ENCODE measurements around the gene C12orf42. TPM values are rescaled to one million over a fixed set of nuclear protein-coding genes. Genes with fewer than 3 reads are reported as not detected.

C12orf42 gene
- total and polyA plus RNA-seq, 4 donors, result not detected

GRCh38 chr12:103520686-103521215 lies 25.0 kb upstream of the C12orf42 start:
- ATAC-seq (ENCODE audit: low FRiP score) (no peak), DNase-seq (no peak)
- Histone ChIP-seq H3K27ac (ENCODE audit: low read depth in 1 of 2, low read length in 2 of 2) (no peak overlapping the region), H3K9me3 (ENCODE audit: control insufficient read depth, low read length) (no peaks in the 10 kb centered on the region), H3K4me3 (ENCODE audit: low read length in 2 of 2) (no peak overlapping the region), H3K36me3 (ENCODE audit: control insufficient read depth in 1 of 2, insufficient read depth in 2 of 2, low read length in 1 of 2) (no peaks in the 10 kb centered on the region), H3K27me3 (ENCODE audit: control insufficient read depth in 1 of 2, insufficient read depth in 2 of 2, low read length in 1 of 2) (no peaks in the 10 kb centered on the region), H3K4me1 (ENCODE audit: control insufficient read depth in 1 of 2, insufficient read depth in 2 of 2, low read length in 2 of 2) (no peaks in the 10 kb centered on the region)
- 78 to 81% methylated on average over 2 of the region's 2 CpGs for WGBS, 2 donors
- intact Hi-C loops (cut with DNase I), result no loop called here

DNA sequence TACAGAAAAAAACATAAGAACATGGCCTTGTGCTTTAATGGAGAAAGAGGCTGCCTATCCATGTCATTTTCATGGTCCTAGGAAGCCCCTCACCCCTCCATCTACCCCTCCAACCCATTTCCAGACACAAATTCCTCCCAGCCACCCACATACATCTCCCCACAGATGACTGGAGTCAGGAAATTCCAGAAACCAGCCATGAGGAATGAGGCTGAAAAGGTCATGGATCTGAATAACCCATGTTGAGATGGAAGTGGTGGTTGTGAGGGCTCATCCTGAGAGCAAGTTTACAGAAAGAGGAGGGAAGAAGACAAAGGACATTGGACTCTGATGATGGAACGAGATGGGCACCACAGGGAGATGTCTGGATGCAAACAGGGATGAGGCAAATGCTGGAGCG lies 23.9 kb upstream of the C12orf42 start:
- no peak overlapping the region for H3K27ac ChIP-seq (ENCODE audit: low read depth in 1 of 2, low read length in 2 of 2)
- H3K27me3 ChIP-seq (ENCODE audit: control insufficient read depth in 1 of 2, insufficient read depth in 2 of 2, low read length in 1 of 2), result no peaks in the 10 kb centered on the region
- intact Hi-C loops (cut with DNase I), result no loop called here
- H3K4me1 ChIP-seq (ENCODE audit: control insufficient read depth in 1 of 2, insufficient read depth in 2 of 2, low read length in 2 of 2), result no peaks in the 10 kb centered on the region
- DNase-seq, result no peak
- WGBS, 2 donors, result 57 to 72% methylated on average over 2 of the region's 2 CpGs
- H3K9me3 ChIP-seq (ENCODE audit: control insufficient read depth, low read length), result no peaks in the 10 kb centered on the region
- no peak for ATAC-seq (ENCODE audit: low FRiP score)
- H3K36me3 ChIP-seq (ENCODE audit: control insufficient read depth in 1 of 2, insufficient read depth in 2 of 2, low read length in 1 of 2), result no peaks in the 10 kb centered on the region
- no peak overlapping the region for H3K4me3 ChIP-seq (ENCODE audit: low read length in 2 of 2)

- WGBS, 2 donors, result 68 to 79% methylated on average over 2 of the region's 2 CpGs
- Histone ChIP-seq H3K4me3 (ENCODE audit: low read length in 2 of 2) (no peak overlapping the region), H3K9me3 (ENCODE audit: control insufficient read depth, low read length) (no peaks in the 10 kb centered on the region), H3K27ac (ENCODE audit: low read depth in 1 of 2, low read length in 2 of 2) (no peak overlapping the region), H3K36me3 (ENCODE audit: control insufficient read depth in 1 of 2, insufficient read depth in 2 of 2, low read length in 1 of 2) (no peaks in the 10 kb centered on the region), H3K4me1 (ENCODE audit: control insufficient read depth in 1 of 2, insufficient read depth in 2 of 2, low read length in 2 of 2) (no peaks in the 10 kb centered on the region), H3K27me3 (ENCODE audit: control insufficient read depth in 1 of 2, insufficient read depth in 2 of 2, low read length in 1 of 2) (no peaks in the 10 kb centered on the region)
- ATAC-seq (ENCODE audit: low FRiP score), result no peak
- intact Hi-C loops (cut with DNase I), result no loop called here
- DNase-seq, result no peak
Observed at GRCh38 chr12:103518899-103519298, 23.1 kb upstream of the C12orf42 start.

DNA sequence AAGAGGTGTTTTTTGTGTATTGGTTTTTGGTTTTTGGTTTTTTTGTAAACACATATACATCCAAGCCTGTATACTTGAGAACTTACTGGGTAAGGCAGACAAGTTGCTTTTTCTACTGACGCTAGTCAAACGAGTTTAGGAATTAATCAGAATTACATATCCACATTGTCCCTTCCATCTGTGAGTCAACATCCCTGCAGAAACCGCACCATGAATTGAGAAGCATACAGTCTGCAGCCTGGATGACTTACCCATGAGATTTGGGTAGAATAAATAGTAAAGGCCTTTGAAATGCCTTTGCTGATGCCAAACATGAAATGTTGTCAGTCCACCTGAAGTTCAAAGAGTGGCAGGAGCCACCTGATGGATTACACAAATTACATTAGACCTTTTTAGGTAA lies 21.4 kb upstream of the C12orf42 start:
- ATAC-seq (ENCODE audit: low FRiP score) (no peak), DNase-seq (no peak)
- no peak overlapping the region for H3K4me3 ChIP-seq (ENCODE audit: low read length in 2 of 2)
- H3K9me3 ChIP-seq (ENCODE audit: control insufficient read depth, low read length), result no peaks in the 10 kb centered on the region
- H3K4me1 ChIP-seq (ENCODE audit: control insufficient read depth in 1 of 2, insufficient read depth in 2 of 2, low read length in 2 of 2), result no peaks in the 10 kb centered on the region
- H3K27me3 ChIP-seq (ENCODE audit: control insufficient read depth in 1 of 2, insufficient read depth in 2 of 2, low read length in 1 of 2), result no peaks in the 10 kb centered on the region
- WGBS, 2 donors, result 83 to 85% methylated on average over 3 of the region's 3 CpGs
- H3K27ac ChIP-seq (ENCODE audit: low read depth in 1 of 2, low read length in 2 of 2), result no peak overlapping the region
- H3K36me3 ChIP-seq (ENCODE audit: control insufficient read depth in 1 of 2, insufficient read depth in 2 of 2, low read length in 1 of 2), result no peaks in the 10 kb centered on the region
- intact Hi-C loops (cut with DNase I), result no loop called here

GRCh38 chr12:103515341-103515740 lies 19.6 kb upstream of the C12orf42 start:
- no peaks in the 10 kb centered on the region for H3K36me3 ChIP-seq (ENCODE audit: control insufficient read depth in 1 of 2, insufficient read depth in 2 of 2, low read length in 1 of 2)
- no peak overlapping the region for H3K4me3 ChIP-seq (ENCODE audit: low read length in 2 of 2)
- no peak overlapping the region for H3K27ac ChIP-seq (ENCODE audit: low read depth in 1 of 2, low read length in 2 of 2)
- no peaks in the 10 kb centered on the region for H3K9me3 ChIP-seq (ENCODE audit: control insufficient read depth, low read length)
- DNase-seq (no peak), ATAC-seq (ENCODE audit: low FRiP score) (no peak)
- H3K4me1 ChIP-seq (ENCODE audit: control insufficient read depth in 1 of 2, insufficient read depth in 2 of 2, low read length in 2 of 2), result no peaks in the 10 kb centered on the region
- intact Hi-C loops (cut with DNase I), result no loop called here
- H3K27me3 ChIP-seq (ENCODE audit: control insufficient read depth in 1 of 2, insufficient read depth in 2 of 2, low read length in 1 of 2), result no peaks in the 10 kb centered on the region

- no peak for ATAC-seq (ENCODE audit: low FRiP score)
- 75 to 78% methylated on average over 3 of the region's 3 CpGs for WGBS, 2 donors
- intact Hi-C loops (cut with DNase I), result no loop called here
Observed at GRCh38 chr12:103513875-103514274, 18.1 kb upstream of the C12orf42 start.

DNA sequence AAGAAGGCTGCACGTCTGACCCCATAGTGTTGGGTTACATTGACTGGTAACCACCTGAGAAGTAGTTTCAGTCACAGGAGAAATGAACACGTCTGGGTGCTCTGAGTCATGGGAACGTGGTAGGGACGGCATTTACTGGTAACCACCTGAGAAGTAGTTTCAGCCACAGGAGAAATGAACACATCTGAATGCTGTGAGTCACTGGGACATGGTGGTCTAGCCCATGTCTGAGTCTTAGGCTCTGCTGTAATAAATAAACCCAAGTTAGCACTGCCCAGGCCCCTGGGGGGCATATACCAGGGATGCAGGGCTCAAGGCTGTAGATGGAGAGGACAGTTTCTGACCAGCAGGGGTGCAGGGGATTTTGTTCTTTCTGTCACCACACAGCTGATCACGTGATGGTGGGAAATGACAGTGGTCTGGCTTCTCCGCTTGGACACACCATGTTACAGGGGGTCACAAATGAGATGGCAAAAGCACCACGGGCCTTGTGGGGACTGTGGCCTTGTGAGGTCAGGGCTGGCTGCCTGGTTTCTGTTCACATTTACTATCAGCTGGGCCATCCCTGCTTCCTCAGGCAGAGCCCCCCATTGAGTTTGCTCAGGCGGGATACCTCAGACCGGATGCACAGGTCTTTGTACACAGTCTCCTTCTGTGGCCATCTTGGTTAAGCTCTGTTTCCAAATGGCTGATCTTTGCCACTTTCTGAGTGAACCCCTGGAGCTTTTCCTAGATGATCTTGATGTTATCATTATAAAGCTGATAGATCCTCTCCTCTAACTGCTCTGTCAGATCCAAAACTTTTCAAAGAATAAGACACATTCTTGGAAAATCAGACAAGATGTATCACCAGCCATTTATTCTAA lies 9.8 kb upstream of the C12orf42 start:
- H3K27ac ChIP-seq (ENCODE audit: low read depth in 1 of 2, low read length in 2 of 2), result no peak overlapping the region
- intact Hi-C loops (cut with DNase I), result no loop called here
- H3K27me3 ChIP-seq (ENCODE audit: control insufficient read depth in 1 of 2, insufficient read depth in 2 of 2, low read length in 1 of 2), result no peaks in the 10 kb centered on the region
- no peak for DNase-seq
- no peak overlapping the region for H3K4me3 ChIP-seq (ENCODE audit: low read length in 2 of 2)
- no peaks in the 10 kb centered on the region for H3K4me1 ChIP-seq (ENCODE audit: control insufficient read depth in 1 of 2, insufficient read depth in 2 of 2, low read length in 2 of 2)
- 79 to 80% methylated on average over 9 of the region's 9 CpGs for WGBS, 2 donors
- no peak for ATAC-seq (ENCODE audit: low FRiP score)
- no peaks in the 10 kb centered on the region for H3K9me3 ChIP-seq (ENCODE audit: control insufficient read depth, low read length)
- H3K36me3 ChIP-seq (ENCODE audit: control insufficient read depth in 1 of 2, insufficient read depth in 2 of 2, low read length in 1 of 2), result no peaks in the 10 kb centered on the region

More at GRCh38 chr12:103513875-103514274, 18.1 kb upstream of the C12orf42 start:
- Histone ChIP-seq H3K36me3 (ENCODE audit: control insufficient read depth in 1 of 2, insufficient read depth in 2 of 2, low read length in 1 of 2) (no peaks in the 10 kb centered on the region), H3K4me1 (ENCODE audit: control insufficient read depth in 1 of 2, insufficient read depth in 2 of 2, low read length in 2 of 2) (no peaks in the 10 kb centered on the region), H3K9me3 (ENCODE audit: control insufficient read depth, low read length) (no peaks in the 10 kb centered on the region), H3K27me3 (ENCODE audit: control insufficient read depth in 1 of 2, insufficient read depth in 2 of 2, low read length in 1 of 2) (no peaks in the 10 kb centered on the region), H3K27ac (ENCODE audit: low read depth in 1 of 2, low read length in 2 of 2) (no peak overlapping the region), H3K4me3 (ENCODE audit: low read length in 2 of 2) (no peak overlapping the region)
- DNase-seq, result no peak

- DNase-seq (no peak), ATAC-seq (ENCODE audit: low FRiP score) (no peak)
- H3K9me3 ChIP-seq (ENCODE audit: control insufficient read depth, low read length), result no peaks in the 10 kb centered on the region
- WGBS, 2 donors, result 88 to 89% methylated on average over 7 of the region's 7 CpGs
- no peaks in the 10 kb centered on the region for H3K4me1 ChIP-seq (ENCODE audit: control insufficient read depth in 1 of 2, insufficient read depth in 2 of 2, low read length in 2 of 2)
- intact Hi-C loops (cut with DNase I), result no loop called here
- H3K4me3 ChIP-seq (ENCODE audit: low read length in 2 of 2), result no peak overlapping the region
- no peaks in the 10 kb centered on the region for H3K27me3 ChIP-seq (ENCODE audit: control insufficient read depth in 1 of 2, insufficient read depth in 2 of 2, low read length in 1 of 2)
- H3K27ac ChIP-seq (ENCODE audit: low read depth in 1 of 2, low read length in 2 of 2), result no peak overlapping the region
- H3K36me3 ChIP-seq (ENCODE audit: control insufficient read depth in 1 of 2, insufficient read depth in 2 of 2, low read length in 1 of 2), result no peaks in the 10 kb centered on the region
Observed at GRCh38 chr12:103504606-103505005, 8.8 kb upstream of the C12orf42 start.
